H9 (cell line): ENCODE data around the gene SEL1L2. TPM values are rescaled to one million over a fixed set of nuclear protein-coding genes. Genes with fewer than 3 reads are reported as not detected.

Source experiments
- DNase-seq: peaks from one replicate; pipeline ENCODE4 v3.0.0-alpha.2; 2017
- H2AFZ ChIP-seq: one replicate; pipeline ENCODE4 v1.6.1; 2013; ENCODE audit warnings: mild to moderate bottlenecking, low read length, control low read depth, moderate library complexity
- H2AK5ac ChIP-seq: 2 replicates; pipeline ENCODE4 v1.6.1; 2013; ENCODE audit warnings: low read length, control low read depth, mixed read lengths; ENCODE audit not compliant: insufficient read length
- H2BK120ac ChIP-seq: one replicate; pipeline ENCODE4 v1.6.1; 2013; ENCODE audit warnings: low read depth, mild to moderate bottlenecking, low read length, control low read depth, inconsistent platforms; ENCODE audit not compliant: poor library complexity, severe bottlenecking
- H2BK12ac ChIP-seq: 2 replicates; pipeline ENCODE4 v1.6.1; 2013; ENCODE audit warnings: low read length, control low read depth, mixed read lengths, low read depth; ENCODE audit not compliant: insufficient read length
- H2BK15ac ChIP-seq: 2 replicates; pipeline ENCODE4 v1.6.1; 2013; ENCODE audit warnings: low read depth, low read length, control low read depth
- H2BK20ac ChIP-seq: one replicate; pipeline ENCODE4 v1.6.1; 2013; ENCODE audit warnings: low read depth, mild to moderate bottlenecking, low read length, control low read depth, inconsistent platforms; ENCODE audit not compliant: poor library complexity, severe bottlenecking
- H2BK5ac ChIP-seq: 2 replicates; pipeline ENCODE4 v1.6.1; 2013; ENCODE audit warnings: low read length, control low read depth, mixed read lengths; ENCODE audit not compliant: insufficient read length
- H3K14ac ChIP-seq: 2 replicates; pipeline ENCODE4 v1.6.1; 2013; ENCODE audit warnings: low read length, control low read depth; ENCODE audit not compliant: insufficient read depth
- H3K18ac ChIP-seq: 2 replicates; pipeline ENCODE4 v1.6.1; 2013; ENCODE audit warnings: low read depth, mild to moderate bottlenecking, mixed read lengths, low read length, control low read depth; ENCODE audit not compliant: insufficient read length
- H3K23ac ChIP-seq: 2 replicates; pipeline ENCODE4 v1.6.1; 2013; ENCODE audit warnings: low read length, control low read depth, mixed read lengths, low read depth; ENCODE audit not compliant: insufficient read length
- H3K23me2 ChIP-seq: 2 replicates; pipeline ENCODE4 v1.6.1; 2013; ENCODE audit warnings: low read depth, mild to moderate bottlenecking, mixed read lengths, low read length, control low read depth; ENCODE audit not compliant: insufficient read length, poor library complexity, severe bottlenecking
- H3K27ac ChIP-seq: 2 replicates; pipeline ENCODE4 v1.5.1; 2013; ENCODE audit warnings: low read length, control low read depth, mixed read lengths, low read depth; ENCODE audit not compliant: insufficient read length
- H3K27me3 ChIP-seq: 2 replicates; pipeline ENCODE4 v1.6.1; 2013; ENCODE audit warnings: low read length, control low read depth, inconsistent platforms; ENCODE audit not compliant: insufficient read depth
- H3K4ac ChIP-seq: 2 replicates; pipeline ENCODE4 v1.6.1; 2013; ENCODE audit warnings: low read depth, mild to moderate bottlenecking, control low read depth, inconsistent platforms, low read length, moderate library complexity
- H3K4me1 ChIP-seq: 2 replicates; pipeline ENCODE4 v1.6.1; 2013; ENCODE audit warnings: low read length, control low read depth, inconsistent platforms; ENCODE audit not compliant: insufficient read depth
- H3K4me2 ChIP-seq: 2 replicates; pipeline ENCODE4 v1.6.1; 2013; ENCODE audit warnings: low read length, control low read depth, mixed read lengths; ENCODE audit not compliant: insufficient read length, insufficient read depth
- H3K56ac ChIP-seq: 2 replicates; pipeline ENCODE4 v1.6.1; 2013; ENCODE audit warnings: low read depth, mild to moderate bottlenecking, mixed read lengths, low read length, control low read depth; ENCODE audit not compliant: insufficient read length
- H3K79me1 ChIP-seq: 2 replicates; pipeline ENCODE4 v1.6.1; 2013; ENCODE audit warnings: low read depth, mild to moderate bottlenecking, moderate library complexity, low read length, control low read depth, inconsistent platforms; ENCODE audit not compliant: insufficient read depth, poor library complexity, severe bottlenecking
- H3K79me2 ChIP-seq: 2 replicates; pipeline ENCODE4 v1.6.1; 2013; ENCODE audit warnings: low read length, control low read depth, inconsistent platforms; ENCODE audit not compliant: insufficient read depth
- H3K9ac ChIP-seq: 2 replicates; pipeline ENCODE4 v1.6.1; 2013; ENCODE audit warnings: low read length, control low read depth, mixed read lengths; ENCODE audit not compliant: insufficient read length; ENCODE audit errors: extremely low read depth
- H3K9me3 ChIP-seq: one replicate; pipeline ENCODE4 v1.6.1; 2013; ENCODE audit warnings: low read depth, low read length, inconsistent platforms; ENCODE audit not compliant: control insufficient read depth
- H3T11ph ChIP-seq: one replicate; pipeline ENCODE4 v1.6.1; 2013; ENCODE audit warnings: mild to moderate bottlenecking, low read length, control low read depth, inconsistent platforms
- H4K20me1 ChIP-seq: one replicate; pipeline ENCODE4 v1.6.1; 2013; ENCODE audit not compliant: control insufficient read depth, insufficient read length, insufficient read depth
- H4K5ac ChIP-seq: 2 replicates; pipeline ENCODE4 v1.6.1; 2013; ENCODE audit warnings: low read depth, mild to moderate bottlenecking, mixed read lengths, low read length, control low read depth; ENCODE audit not compliant: insufficient read length
- H4K8ac ChIP-seq: replicated peaks from 2 replicates; pipeline ENCODE4 v1.6.1; 2013; ENCODE audit warnings: low read length, control low read depth, mixed read lengths, low read depth; ENCODE audit not compliant: insufficient read length
- H4K91ac ChIP-seq: 2 replicates; pipeline ENCODE4 v1.6.1; 2013; ENCODE audit warnings: low read depth, mild to moderate bottlenecking, moderate library complexity, mixed read lengths, low read length, control low read depth; ENCODE audit not compliant: insufficient read length
- H3K27ac Mint-ChIP-seq, 3 experiments: 2 replicates in 2 of 3; 3 replicates in 1 of 3; pipeline ENCODE4 v1.8.0; 2020 to 2021; ENCODE audit warnings: mixed read lengths in 3 of 3, mild to moderate bottlenecking in 1 of 3, moderate library complexity in 1 of 3
- H3K27me3 Mint-ChIP-seq: 2 replicates; pipeline ENCODE4 v1.8.0; 2021; ENCODE audit warnings: low read depth, mild to moderate bottlenecking, moderate library complexity, mixed read lengths
- H3K36me3 Mint-ChIP-seq, 3 experiments: 2 replicates in 2 of 3; 3 replicates in 1 of 3; pipeline ENCODE4 v1.8.0; 2020 to 2021; ENCODE audit warnings: low read depth in 3 of 3, mixed read lengths in 3 of 3; ENCODE audit not compliant: insufficient read depth in 1 of 3
- H3K4me1 Mint-ChIP-seq, 2 experiments: 2 replicates each; pipeline ENCODE4 v1.8.0; 2020; ENCODE audit warnings: mixed read lengths in 2 of 2
- H3K4me3 Mint-ChIP-seq, 2 experiments: 2 replicates in 1 of 2; 3 replicates in 1 of 2; pipeline ENCODE4 v1.8.0; 2020 to 2021; ENCODE audit warnings: mild to moderate bottlenecking in 2 of 2, mixed read lengths in 2 of 2, moderate library complexity in 1 of 2
- H3K9me3 Mint-ChIP-seq, 2 experiments: 2 replicates in 1 of 2; 3 replicates in 1 of 2; pipeline ENCODE4 v1.8.0; 2020; ENCODE audit warnings: mild to moderate bottlenecking in 2 of 2, mixed read lengths in 2 of 2, moderate library complexity in 1 of 2
- WGBS: extraction: QIAGEN DNeasy Blood & Tissue Kit; methylation state at CpG from one replicate; pipeline ENCODE4 v1.1.7; 2013; ENCODE audit warnings: missing lambda C conversion rate, low lambda C conversion rate, mixed read lengths; ENCODE audit not compliant: insufficient read length; ENCODE audit errors: extremely low coverage; 5-methylcytosine and 5-hydroxymethylcytosine counted together
- total RNA-seq: library from RNA; stranded (reverse); gene quantifications from 2 replicates; pipeline ENCODE4 v1.2.1, GENCODE V29; 2021
- TF ChIP-seq, protein P1 (sequence below): fragments of 200-600 bp; sonication (generic); conservative IDR thresholded peaks from 3 replicates; pipeline ENCODE4 v1.8.0; 2021; ENCODE audit warnings: antibody characterized with exemption, mild to moderate bottlenecking

SEL1L2 gene
- total RNA-seq, 1 experiment from 2014 or later, result not detected

- Histone ChIP-seq H2BK12ac (no peak overlapping the region), H3K56ac (no peak overlapping the region), H3K9ac (no peak overlapping the region), H3K18ac (no peak overlapping the region), H2BK20ac (no peak overlapping the region), H4K8ac (no peak overlapping the region), H3K23me2 (no peaks in the 10 kb centered on the region), H3K14ac (no peak overlapping the region), H3K79me1 (no peaks in the 10 kb centered on the region), H3T11ph (no peak overlapping the region), H3K4me2 (no peak overlapping the region), H3K23ac (no peak overlapping the region), H4K20me1 (no peaks in the 10 kb centered on the region), H3K27me3 (no peaks in the 10 kb centered on the region), H3K4me1 (no peaks in the 10 kb centered on the region), H3K27ac (no peak overlapping the region), H2BK5ac (no peak overlapping the region), H2BK120ac (no peak overlapping the region), H3K9me3 (no peaks in the 10 kb centered on the region), H2BK15ac (no peak overlapping the region), H2AK5ac (no peak overlapping the region), H3K79me2 (no peaks in the 10 kb centered on the region), H2AFZ (no peak overlapping the region), H4K5ac (no peak overlapping the region), H4K91ac (no peak overlapping the region), H3K4ac (no peak overlapping the region)
- H3K27me3 Mint-ChIP-seq, result no peaks in the 10 kb centered on the region
- no peaks in the 10 kb centered on the region; a peak in 1 of 5 replicates for H3K9me3 Mint-ChIP-seq
- WGBS, result no CpG with 5 or more reads among the region's 6 CpGs
- DNase-seq, result no peak
- H3K36me3 Mint-ChIP-seq, result no peaks in the 10 kb centered on the region
- TF ChIP-seq, protein P1, sequence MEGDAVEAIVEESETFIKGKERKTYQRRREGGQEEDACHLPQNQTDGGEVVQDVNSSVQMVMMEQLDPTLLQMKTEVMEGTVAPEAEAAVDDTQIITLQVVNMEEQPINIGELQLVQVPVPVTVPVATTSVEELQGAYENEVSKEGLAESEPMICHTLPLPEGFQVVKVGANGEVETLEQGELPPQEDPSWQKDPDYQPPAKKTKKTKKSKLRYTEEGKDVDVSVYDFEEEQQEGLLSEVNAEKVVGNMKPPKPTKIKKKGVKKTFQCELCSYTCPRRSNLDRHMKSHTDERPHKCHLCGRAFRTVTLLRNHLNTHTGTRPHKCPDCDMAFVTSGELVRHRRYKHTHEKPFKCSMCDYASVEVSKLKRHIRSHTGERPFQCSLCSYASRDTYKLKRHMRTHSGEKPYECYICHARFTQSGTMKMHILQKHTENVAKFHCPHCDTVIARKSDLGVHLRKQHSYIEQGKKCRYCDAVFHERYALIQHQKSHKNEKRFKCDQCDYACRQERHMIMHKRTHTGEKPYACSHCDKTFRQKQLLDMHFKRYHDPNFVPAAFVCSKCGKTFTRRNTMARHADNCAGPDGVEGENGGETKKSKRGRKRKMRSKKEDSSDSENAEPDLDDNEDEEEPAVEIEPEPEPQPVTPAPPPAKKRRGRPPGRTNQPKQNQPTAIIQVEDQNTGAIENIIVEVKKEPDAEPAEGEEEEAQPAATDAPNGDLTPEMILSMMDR, result no peak
- H3K27ac Mint-ChIP-seq, result no peak overlapping the region
- H3K4me3 Mint-ChIP-seq, result no peak overlapping the region
- no peaks in the 10 kb centered on the region for H3K4me1 Mint-ChIP-seq
Observed at GRCh38 chr20:13929836-13930235, 60.6 kb downstream of the SEL1L2 start.
